ENCODE results near the gene PTPN23.

GRCh38 chr3:47374587-47374986 is 6.2 kb upstream of the PTPN23 start:
- TF ChIP-seq, protein P1, sequence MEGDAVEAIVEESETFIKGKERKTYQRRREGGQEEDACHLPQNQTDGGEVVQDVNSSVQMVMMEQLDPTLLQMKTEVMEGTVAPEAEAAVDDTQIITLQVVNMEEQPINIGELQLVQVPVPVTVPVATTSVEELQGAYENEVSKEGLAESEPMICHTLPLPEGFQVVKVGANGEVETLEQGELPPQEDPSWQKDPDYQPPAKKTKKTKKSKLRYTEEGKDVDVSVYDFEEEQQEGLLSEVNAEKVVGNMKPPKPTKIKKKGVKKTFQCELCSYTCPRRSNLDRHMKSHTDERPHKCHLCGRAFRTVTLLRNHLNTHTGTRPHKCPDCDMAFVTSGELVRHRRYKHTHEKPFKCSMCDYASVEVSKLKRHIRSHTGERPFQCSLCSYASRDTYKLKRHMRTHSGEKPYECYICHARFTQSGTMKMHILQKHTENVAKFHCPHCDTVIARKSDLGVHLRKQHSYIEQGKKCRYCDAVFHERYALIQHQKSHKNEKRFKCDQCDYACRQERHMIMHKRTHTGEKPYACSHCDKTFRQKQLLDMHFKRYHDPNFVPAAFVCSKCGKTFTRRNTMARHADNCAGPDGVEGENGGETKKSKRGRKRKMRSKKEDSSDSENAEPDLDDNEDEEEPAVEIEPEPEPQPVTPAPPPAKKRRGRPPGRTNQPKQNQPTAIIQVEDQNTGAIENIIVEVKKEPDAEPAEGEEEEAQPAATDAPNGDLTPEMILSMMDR (IDR thresholded peaks at IDR 0.05) = no peak
- TF ChIP-seq POLR2A (IDR thresholded peaks at IDR 0.05) = no peak
